Measurements from ENCODE around the gene TRMT61A. TPM values are rescaled to one million over a fixed set of nuclear protein-coding genes. Genes with fewer than 3 reads are reported as not detected.

The TRMT61A gene
- total and polyA plus RNA-seq, 2 of the 13 experiments (the other 11 are each of a cell fraction or from before 2014, with no cell fraction given) = 6.5 to 13.6 TPM

DNA sequence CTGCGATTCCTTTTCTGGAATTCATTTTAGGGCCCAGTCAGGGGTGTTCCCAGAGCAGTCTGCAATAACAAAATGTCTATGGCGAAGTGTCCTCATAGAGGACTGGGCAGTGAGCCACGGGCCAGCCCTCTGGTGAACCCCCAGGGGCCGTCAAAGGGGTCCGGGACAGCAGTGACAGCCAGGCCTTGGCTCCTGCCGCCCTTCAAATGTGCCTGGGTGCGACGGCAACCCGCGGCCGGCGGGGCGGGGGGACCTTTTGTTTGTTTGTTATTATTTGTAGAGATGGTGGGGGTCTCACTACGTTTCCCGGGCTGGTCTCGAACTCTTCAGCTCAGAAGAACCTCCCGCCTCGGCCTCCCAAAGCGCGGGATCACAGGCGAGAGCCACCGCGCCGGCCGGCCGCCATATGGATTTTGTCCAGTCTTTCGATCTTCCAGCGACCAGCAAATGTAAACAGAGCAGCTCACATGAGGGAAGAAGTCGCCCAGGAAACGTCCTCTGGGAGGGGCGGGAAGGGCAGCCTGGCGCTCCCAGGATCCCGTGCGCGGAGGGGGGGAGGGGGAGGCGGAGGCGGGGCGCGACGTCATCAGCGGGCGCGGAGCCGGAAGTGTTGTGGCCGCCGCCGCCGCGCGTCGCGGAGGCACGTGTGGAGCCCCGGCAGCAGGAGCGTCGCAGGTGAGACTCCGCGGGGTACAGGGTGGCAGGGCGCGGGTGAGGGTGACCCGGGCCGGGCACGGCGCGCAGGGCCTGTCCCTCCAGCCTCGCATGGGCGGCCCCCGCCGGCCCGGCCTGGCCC lies at the start of gene TRMT61A (continued):
- TF ChIP-seq, protein P1, sequence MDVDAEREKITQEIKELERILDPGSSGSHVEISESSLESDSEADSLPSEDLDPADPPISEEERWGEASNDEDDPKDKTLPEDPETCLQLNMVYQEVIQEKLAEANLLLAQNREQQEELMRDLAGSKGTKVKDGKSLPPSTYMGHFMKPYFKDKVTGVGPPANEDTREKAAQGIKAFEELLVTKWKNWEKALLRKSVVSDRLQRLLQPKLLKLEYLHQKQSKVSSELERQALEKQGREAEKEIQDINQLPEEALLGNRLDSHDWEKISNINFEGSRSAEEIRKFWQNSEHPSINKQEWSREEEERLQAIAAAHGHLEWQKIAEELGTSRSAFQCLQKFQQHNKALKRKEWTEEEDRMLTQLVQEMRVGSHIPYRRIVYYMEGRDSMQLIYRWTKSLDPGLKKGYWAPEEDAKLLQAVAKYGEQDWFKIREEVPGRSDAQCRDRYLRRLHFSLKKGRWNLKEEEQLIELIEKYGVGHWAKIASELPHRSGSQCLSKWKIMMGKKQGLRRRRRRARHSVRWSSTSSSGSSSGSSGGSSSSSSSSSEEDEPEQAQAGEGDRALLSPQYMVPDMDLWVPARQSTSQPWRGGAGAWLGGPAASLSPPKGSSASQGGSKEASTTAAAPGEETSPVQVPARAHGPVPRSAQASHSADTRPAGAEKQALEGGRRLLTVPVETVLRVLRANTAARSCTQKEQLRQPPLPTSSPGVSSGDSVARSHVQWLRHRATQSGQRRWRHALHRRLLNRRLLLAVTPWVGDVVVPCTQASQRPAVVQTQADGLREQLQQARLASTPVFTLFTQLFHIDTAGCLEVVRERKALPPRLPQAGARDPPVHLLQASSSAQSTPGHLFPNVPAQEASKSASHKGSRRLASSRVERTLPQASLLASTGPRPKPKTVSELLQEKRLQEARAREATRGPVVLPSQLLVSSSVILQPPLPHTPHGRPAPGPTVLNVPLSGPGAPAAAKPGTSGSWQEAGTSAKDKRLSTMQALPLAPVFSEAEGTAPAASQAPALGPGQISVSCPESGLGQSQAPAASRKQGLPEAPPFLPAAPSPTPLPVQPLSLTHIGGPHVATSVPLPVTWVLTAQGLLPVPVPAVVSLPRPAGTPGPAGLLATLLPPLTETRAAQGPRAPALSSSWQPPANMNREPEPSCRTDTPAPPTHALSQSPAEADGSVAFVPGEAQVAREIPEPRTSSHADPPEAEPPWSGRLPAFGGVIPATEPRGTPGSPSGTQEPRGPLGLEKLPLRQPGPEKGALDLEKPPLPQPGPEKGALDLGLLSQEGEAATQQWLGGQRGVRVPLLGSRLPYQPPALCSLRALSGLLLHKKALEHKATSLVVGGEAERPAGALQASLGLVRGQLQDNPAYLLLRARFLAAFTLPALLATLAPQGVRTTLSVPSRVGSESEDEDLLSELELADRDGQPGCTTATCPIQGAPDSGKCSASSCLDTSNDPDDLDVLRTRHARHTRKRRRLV (CRISPR knock-in tag; IDR thresholded peaks at IDR 0.05) = no peak
- TF ChIP-seq ZNF292 (CRISPR knock-in tag; IDR thresholded peaks at IDR 0.05; ENCODE audit: borderline replicate concordance, low read depth) = peak; percentile 61; the same call in 1 of the 2 replicates
- TF ChIP-seq SRF (IDR thresholded peaks at IDR 0.05; ENCODE audit: low read depth, low read length) = 0 out of 2 replicates have a peak, but pooled peaks have one; percentile 15
- TF ChIP-seq, protein P2, sequence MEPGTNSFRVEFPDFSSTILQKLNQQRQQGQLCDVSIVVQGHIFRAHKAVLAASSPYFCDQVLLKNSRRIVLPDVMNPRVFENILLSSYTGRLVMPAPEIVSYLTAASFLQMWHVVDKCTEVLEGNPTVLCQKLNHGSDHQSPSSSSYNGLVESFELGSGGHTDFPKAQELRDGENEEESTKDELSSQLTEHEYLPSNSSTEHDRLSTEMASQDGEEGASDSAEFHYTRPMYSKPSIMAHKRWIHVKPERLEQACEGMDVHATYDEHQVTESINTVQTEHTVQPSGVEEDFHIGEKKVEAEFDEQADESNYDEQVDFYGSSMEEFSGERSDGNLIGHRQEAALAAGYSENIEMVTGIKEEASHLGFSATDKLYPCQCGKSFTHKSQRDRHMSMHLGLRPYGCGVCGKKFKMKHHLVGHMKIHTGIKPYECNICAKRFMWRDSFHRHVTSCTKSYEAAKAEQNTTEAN (CRISPR knock-in tag; conservative IDR thresholded peaks at IDR 0.05) = peak; percentile 46; the same call in 1 of the 2 replicates
- no peak for TF ChIP-seq ZSCAN21 (CRISPR knock-in tag; IDR thresholded peaks at IDR 0.05; ENCODE audit: borderline replicate concordance)
- TF ChIP-seq ZNF761 (CRISPR knock-in tag; conservative IDR thresholded peaks at IDR 0.05) = no peak
- TF ChIP-seq FOXK1 (CRISPR knock-in tag; IDR thresholded peaks at IDR 0.05; ENCODE audit: borderline replicate concordance, low read depth) = peak; percentile 74
- no peak for TF ChIP-seq REXO4 (CRISPR knock-in tag; IDR thresholded peaks at IDR 0.05; ENCODE audit: borderline replicate concordance)
- TF ChIP-seq, protein P3, sequence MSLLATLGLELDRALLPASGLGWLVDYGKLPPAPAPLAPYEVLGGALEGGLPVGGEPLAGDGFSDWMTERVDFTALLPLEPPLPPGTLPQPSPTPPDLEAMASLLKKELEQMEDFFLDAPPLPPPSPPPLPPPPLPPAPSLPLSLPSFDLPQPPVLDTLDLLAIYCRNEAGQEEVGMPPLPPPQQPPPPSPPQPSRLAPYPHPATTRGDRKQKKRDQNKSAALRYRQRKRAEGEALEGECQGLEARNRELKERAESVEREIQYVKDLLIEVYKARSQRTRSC (CRISPR knock-in tag; IDR thresholded peaks at IDR 0.05; ENCODE audit: low read depth) = no peak
- no peak for TF ChIP-seq ZNF543 (CRISPR knock-in tag; IDR thresholded peaks at IDR 0.05)
- TF ChIP-seq ZNF367 (CRISPR knock-in tag; IDR thresholded peaks at IDR 0.05; ENCODE audit: borderline replicate concordance) = no peak
- TF ChIP-seq, protein P4, sequence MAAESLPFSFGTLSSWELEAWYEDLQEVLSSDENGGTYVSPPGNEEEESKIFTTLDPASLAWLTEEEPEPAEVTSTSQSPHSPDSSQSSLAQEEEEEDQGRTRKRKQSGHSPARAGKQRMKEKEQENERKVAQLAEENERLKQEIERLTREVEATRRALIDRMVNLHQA (CRISPR knock-in tag; IDR thresholded peaks at IDR 0.05) = no peak
- TF ChIP-seq SETDB1 (CRISPR knock-in tag; IDR thresholded peaks at IDR 0.05; ENCODE audit: borderline replicate concordance) = no peak
- TF ChIP-seq ZNF607 (CRISPR knock-in tag; IDR thresholded peaks at IDR 0.05; ENCODE audit: borderline replicate concordance) = peak; percentile 86
- TF ChIP-seq, protein P5, sequence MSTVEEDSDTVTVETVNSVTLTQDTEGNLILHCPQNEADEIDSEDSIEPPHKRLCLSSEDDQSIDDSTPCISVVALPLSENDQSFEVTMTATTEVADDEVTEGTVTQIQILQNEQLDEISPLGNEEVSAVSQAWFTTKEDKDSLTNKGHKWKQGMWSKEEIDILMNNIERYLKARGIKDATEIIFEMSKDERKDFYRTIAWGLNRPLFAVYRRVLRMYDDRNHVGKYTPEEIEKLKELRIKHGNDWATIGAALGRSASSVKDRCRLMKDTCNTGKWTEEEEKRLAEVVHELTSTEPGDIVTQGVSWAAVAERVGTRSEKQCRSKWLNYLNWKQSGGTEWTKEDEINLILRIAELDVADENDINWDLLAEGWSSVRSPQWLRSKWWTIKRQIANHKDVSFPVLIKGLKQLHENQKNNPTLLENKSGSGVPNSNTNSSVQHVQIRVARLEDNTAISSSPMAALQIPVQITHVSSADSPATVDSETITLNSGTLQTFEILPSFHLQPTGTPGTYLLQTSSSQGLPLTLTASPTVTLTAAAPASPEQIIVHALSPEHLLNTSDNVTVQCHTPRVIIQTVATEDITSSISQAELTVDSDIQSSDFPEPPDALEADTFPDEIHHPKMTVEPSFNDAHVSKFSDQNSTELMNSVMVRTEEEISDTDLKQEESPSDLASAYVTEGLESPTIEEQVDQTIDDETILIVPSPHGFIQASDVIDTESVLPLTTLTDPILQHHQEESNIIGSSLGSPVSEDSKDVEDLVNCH (CRISPR knock-in tag; IDR thresholded peaks at IDR 0.05) = no peak
